GM12872 (cell line): Measurements from ENCODE around the gene IFNL1.

Experiments used
- CTCF ChIP-seq: IDR thresholded peaks from 3 replicates; pipeline ENCODE4 v1.5.1; 2011; ENCODE audit warnings: low read depth, mild to moderate bottlenecking, low read length, moderate library complexity; ENCODE audit not compliant: insufficient read depth

IFNL1 gene

GRCh38 chr19:39301562-39301961 is 5.4 kb downstream of the IFNL1 start:
- TF ChIP-seq CTCF = no peak

- TF ChIP-seq CTCF = no peak
Measured at GRCh38 chr19:39303373-39304184, 7.4 kb downstream of the IFNL1 start.

GRCh38 chr19:39304185-39304513 is 7.9 kb downstream of the IFNL1 start:
- TF ChIP-seq CTCF = no peak

- no peak for TF ChIP-seq CTCF
Measured at GRCh38 chr19:39304701-39305571, 8.7 kb downstream of the IFNL1 start.

GRCh38 chr19:39306075-39306474 is 9.9 kb downstream of the IFNL1 start:
- TF ChIP-seq CTCF = no peak

GRCh38 chr19:39307046-39307821 is 11.0 kb downstream of the IFNL1 start:
- TF ChIP-seq CTCF = no peak

- no peak for TF ChIP-seq CTCF
Measured at GRCh38 chr19:39307822-39308530, 11.8 kb downstream of the IFNL1 start.
